DOHH2 (cell line): ENCODE results near the gene RSRP1.

ENCODE experiments used
- H3F3A ChIP-seq: fragments of 200-600 bp; sonication (generic), shearing (Covaris generic); 2 replicates; pipeline ENCODE4 v1.6.0; 2016; ENCODE audit warnings: antibody characterized with exemption, mild to moderate bottlenecking; ENCODE audit not compliant: control insufficient read depth, insufficient read depth
- H3K27ac ChIP-seq: fragments of 200-600 bp; sonication (generic); 2 replicates; pipeline ENCODE4 v1.5.1; 2014; ENCODE audit warnings: low read depth, mild to moderate bottlenecking, low read length, moderate library complexity
- H3K27me3 ChIP-seq: fragments of 200-600 bp; sonication (generic); 2 replicates; pipeline ENCODE4 v1.6.1; 2014; ENCODE audit warnings: mild to moderate bottlenecking, low read length, mixed read lengths; ENCODE audit not compliant: control insufficient read depth
- H3K36me3 ChIP-seq: fragments of 200-600 bp; sonication (generic); 2 replicates; pipeline ENCODE4 v1.6.1; 2014; ENCODE audit warnings: mild to moderate bottlenecking, low read length, moderate library complexity, mixed read lengths; ENCODE audit not compliant: control insufficient read depth
- H3K4me1 ChIP-seq: fragments of 200-600 bp; sonication (generic); 2 replicates; pipeline ENCODE4 v1.6.1; 2014; ENCODE audit warnings: mild to moderate bottlenecking, low read length, mixed read lengths; ENCODE audit not compliant: control insufficient read depth
- H3K4me2 ChIP-seq: fragments of 200-600 bp; sonication (generic); 2 replicates; pipeline ENCODE4 v1.6.0; 2014; ENCODE audit warnings: mild to moderate bottlenecking, low read length, moderate library complexity
- H3K4me3 ChIP-seq: fragments of 200-600 bp; sonication (generic); 2 replicates; pipeline ENCODE4 v1.5.1; 2014; ENCODE audit warnings: mild to moderate bottlenecking, low read length, mixed read lengths
- H3K79me2 ChIP-seq: fragments of 200-600 bp; sonication (generic); 2 replicates; pipeline ENCODE4 v1.6.1; 2014; ENCODE audit warnings: mild to moderate bottlenecking, low read length, mixed read lengths; ENCODE audit not compliant: control insufficient read depth
- H3K9me2 ChIP-seq: fragments of 200-600 bp; sonication (generic); replicated peaks from 2 replicates; pipeline ENCODE4 v1.6.1; 2014; ENCODE audit warnings: mild to moderate bottlenecking, low read length, mixed read lengths; ENCODE audit not compliant: control insufficient read depth
- H3K9me3 ChIP-seq: fragments of 200-600 bp; sonication (generic); 2 replicates; pipeline ENCODE4 v1.6.1; 2014; ENCODE audit warnings: antibody characterized with exemption, low read length, mixed read lengths; ENCODE audit not compliant: control insufficient read depth, insufficient read depth
- H4K20me1 ChIP-seq: fragments of 200-600 bp; sonication (generic); 2 replicates; pipeline ENCODE4 v1.6.0; 2014; ENCODE audit warnings: low read depth, mild to moderate bottlenecking, antibody characterized with exemption, low read length, moderate library complexity; ENCODE audit not compliant: control insufficient read depth, insufficient read depth
- EZH2phosphoT487 ChIP-seq: fragments of 200-600 bp; sonication (generic); IDR thresholded peaks from 2 replicates; pipeline ENCODE4 v1.6.1; 2017; ENCODE audit warnings: borderline replicate concordance, mild to moderate bottlenecking, antibody characterized with exemption, low read length, moderate library complexity, mixed read lengths
- TF ChIP-seq, protein P1 (sequence below): fragments of 200-600 bp; sonication (generic); IDR thresholded peaks from one replicate; pipeline ENCODE4 v1.5.1; 2014; ENCODE audit warnings: antibody characterized with exemption, mild to moderate bottlenecking, low read depth, low read length; ENCODE audit not compliant: poor library complexity, severe bottlenecking

The RSRP1 gene

DNA sequence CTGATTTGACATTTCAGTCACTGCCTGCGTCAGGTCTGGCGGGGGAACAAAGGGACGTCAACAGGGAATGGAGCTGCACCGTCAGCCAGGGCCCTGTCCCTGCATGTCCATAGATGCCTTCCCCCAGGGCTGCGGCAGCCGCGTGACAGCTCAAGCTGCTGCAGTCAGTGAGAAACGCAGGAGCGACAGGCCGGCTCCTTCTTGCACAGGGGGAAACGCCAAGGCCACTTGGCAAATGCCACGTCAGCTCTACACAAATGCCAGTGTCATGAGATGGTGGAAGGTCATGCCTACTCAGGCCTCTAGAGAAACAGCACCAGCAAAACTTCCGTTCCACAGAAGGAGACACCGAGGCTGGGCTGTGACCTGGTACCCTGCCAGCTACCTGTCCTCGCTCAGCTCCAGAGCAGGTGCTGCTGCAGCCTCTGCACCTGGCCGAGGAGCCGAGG lies 52.7 kb downstream of the RSRP1 start:
- Histone ChIP-seq H3K27ac (no peak overlapping the region), H3K79me2 (no peaks in the 10 kb centered on the region), H3K9me3 (no peaks in the 10 kb centered on the region), H3F3A (no peaks in the 10 kb centered on the region), H3K9me2 (no peaks in the 10 kb centered on the region), H3K4me1 (no peaks in the 10 kb centered on the region), H3K36me3 (no peaks in the 10 kb centered on the region), H3K27me3 (peaks cover 7% of the 10 kb centered on the region; the same call in 1 of the 2 replicates), H3K4me2 (no peak overlapping the region), H4K20me1 (no peaks in the 10 kb centered on the region), H3K4me3 (no peak overlapping the region)
- no peak for TF ChIP-seq EZH2phosphoT487
- TF ChIP-seq, protein P1, sequence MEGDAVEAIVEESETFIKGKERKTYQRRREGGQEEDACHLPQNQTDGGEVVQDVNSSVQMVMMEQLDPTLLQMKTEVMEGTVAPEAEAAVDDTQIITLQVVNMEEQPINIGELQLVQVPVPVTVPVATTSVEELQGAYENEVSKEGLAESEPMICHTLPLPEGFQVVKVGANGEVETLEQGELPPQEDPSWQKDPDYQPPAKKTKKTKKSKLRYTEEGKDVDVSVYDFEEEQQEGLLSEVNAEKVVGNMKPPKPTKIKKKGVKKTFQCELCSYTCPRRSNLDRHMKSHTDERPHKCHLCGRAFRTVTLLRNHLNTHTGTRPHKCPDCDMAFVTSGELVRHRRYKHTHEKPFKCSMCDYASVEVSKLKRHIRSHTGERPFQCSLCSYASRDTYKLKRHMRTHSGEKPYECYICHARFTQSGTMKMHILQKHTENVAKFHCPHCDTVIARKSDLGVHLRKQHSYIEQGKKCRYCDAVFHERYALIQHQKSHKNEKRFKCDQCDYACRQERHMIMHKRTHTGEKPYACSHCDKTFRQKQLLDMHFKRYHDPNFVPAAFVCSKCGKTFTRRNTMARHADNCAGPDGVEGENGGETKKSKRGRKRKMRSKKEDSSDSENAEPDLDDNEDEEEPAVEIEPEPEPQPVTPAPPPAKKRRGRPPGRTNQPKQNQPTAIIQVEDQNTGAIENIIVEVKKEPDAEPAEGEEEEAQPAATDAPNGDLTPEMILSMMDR = no peak

GRCh38 chr1:25194054-25194453 lies 53.2 kb downstream of the RSRP1 start:
- Histone ChIP-seq H3K27ac (no peak overlapping the region), H3K9me2 (no peaks in the 10 kb centered on the region), H3K27me3 (peaks cover 3% of the 10 kb centered on the region; the same call in 1 of the 2 replicates), H3F3A (no peaks in the 10 kb centered on the region), H3K4me1 (no peaks in the 10 kb centered on the region), H3K4me3 (no peak overlapping the region), H3K4me2 (no peak overlapping the region), H4K20me1 (no peaks in the 10 kb centered on the region), H3K36me3 (no peaks in the 10 kb centered on the region), H3K79me2 (no peaks in the 10 kb centered on the region), H3K9me3 (no peaks in the 10 kb centered on the region)
- TF ChIP-seq, protein P1 = no peak
- no peak for TF ChIP-seq EZH2phosphoT487

DNA sequence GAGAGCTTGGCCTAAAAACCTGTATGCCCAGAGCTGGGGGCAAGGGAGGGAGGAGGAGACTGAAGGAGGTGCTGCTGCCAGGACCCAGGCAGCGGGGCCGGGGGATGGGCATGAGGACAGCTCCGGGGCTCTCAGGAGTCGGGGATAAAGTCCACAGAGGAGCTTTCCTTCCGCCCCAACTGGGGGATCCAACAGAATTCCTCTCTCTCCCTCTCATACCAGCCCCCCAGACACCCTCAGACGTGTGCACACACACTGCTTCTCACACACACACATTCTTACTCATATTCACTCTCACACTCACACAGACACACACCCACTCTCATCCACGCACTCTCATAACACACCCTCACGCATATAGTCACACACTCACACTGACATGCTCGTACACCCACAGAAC lies 54.0 kb downstream of the RSRP1 start:
- no peaks in the 10 kb centered on the region for H4K20me1 ChIP-seq
- H3K27ac ChIP-seq = no peak overlapping the region
- no peaks in the 10 kb centered on the region for H3K36me3 ChIP-seq
- H3K27me3 ChIP-seq = no peaks in the 10 kb centered on the region; the same call in 1 of the 2 replicates
- H3F3A ChIP-seq = no peaks in the 10 kb centered on the region
- H3K4me3 ChIP-seq = no peak overlapping the region
- TF ChIP-seq EZH2phosphoT487 = no peak
- no peaks in the 10 kb centered on the region for H3K9me3 ChIP-seq
- no peaks in the 10 kb centered on the region for H3K9me2 ChIP-seq
- H3K4me2 ChIP-seq = no peak overlapping the region
- H3K79me2 ChIP-seq = no peaks in the 10 kb centered on the region
- no peaks in the 10 kb centered on the region for H3K4me1 ChIP-seq
